Measurements from ENCODE around the gene AP1B1.

GRCh38 chr22:29306835-29307595, 81.4 kb downstream of the AP1B1 start:
- no peak for TF ChIP-seq CTCF (IDR thresholded peaks at IDR 0.05; ENCODE audit: low read depth, low read length, missing input control)
- no peak for TF ChIP-seq SP1 (IDR thresholded peaks at IDR 0.05)
- TF ChIP-seq TAF1 (conservative IDR thresholded peaks at IDR 0.05): no peak
- TF ChIP-seq RAD21 (IDR thresholded peaks at IDR 0.05): no peak
- no peak for TF ChIP-seq ATF3 (IDR thresholded peaks at IDR 0.05)
- no peak for TF ChIP-seq EGR1 (IDR thresholded peaks at IDR 0.05; ENCODE audit: low read depth in 2 of 2)
- no peak for TF ChIP-seq FOXA2 (IDR thresholded peaks at IDR 0.05)
- TF ChIP-seq GABPA (IDR thresholded peaks at IDR 0.05 in 1 of 2, conservative IDR thresholded peaks at IDR 0.05 in 1 of 2): no peak
- no peak for TF ChIP-seq REST (IDR thresholded peaks at IDR 0.05)
